ENCODE results near the gene TXNDC2. TPM values are rescaled to one million over a fixed set of nuclear protein-coding genes. Genes with fewer than 3 reads are reported as not detected.

TXNDC2 gene
- total and polyA plus RNA-seq, 4 donors, result under 0.01 to 0.09 TPM; not detected in 2

DNA sequence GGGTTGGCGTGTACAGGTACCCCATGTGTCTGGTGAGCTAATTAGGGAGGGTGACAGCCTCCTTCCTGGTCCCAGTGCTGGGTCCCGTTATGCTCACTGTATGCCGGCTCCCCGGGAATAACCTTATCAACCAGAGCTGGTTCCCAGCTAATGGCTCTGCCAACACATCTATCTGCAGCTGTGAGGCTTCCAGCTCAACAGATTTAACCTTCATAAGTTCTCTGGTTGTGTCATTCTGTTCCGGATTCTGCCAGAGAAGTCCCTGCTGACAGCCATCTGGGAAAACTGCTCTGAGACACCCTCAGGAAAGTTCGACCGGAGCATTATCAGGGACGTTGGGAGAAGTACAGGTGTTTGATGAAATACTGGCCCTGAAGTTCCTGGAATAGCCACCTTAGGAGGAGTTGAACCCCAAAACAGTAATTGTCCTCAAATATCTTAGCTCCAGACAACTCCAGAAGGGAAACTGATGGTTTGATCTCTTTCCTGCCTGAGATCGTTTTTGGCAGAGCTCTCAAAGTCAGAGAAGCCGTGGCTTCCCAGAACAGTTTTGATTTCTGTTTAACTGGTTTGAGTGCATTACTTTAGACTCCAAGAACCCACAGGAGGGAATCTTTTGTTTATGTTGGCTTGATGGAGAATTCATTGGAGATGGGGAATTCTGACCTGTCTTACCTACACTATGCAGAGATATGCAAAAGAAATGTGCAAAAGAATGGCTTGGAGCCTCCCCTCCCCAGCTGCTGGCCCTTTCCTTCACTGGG is 39.4 kb upstream of the TXNDC2 start:
- Histone ChIP-seq H3K27me3 (ENCODE audit: control insufficient read depth in 4 of 4, insufficient read depth in 4 of 4, low read length in 3 of 4) (peaks cover 0 to 2% (median 0%) of the 10 kb centered on the region in 4 donors), H3K4me3 (ENCODE audit: low read depth in 1 of 3, low read length in 3 of 3) (no peak overlapping the region), H3K36me3 (ENCODE audit: control insufficient read depth in 4 of 4, insufficient read depth in 3 of 4, low read depth in 1 of 4, low read length in 3 of 4) (no peaks in the 10 kb centered on the region), H3K27ac (ENCODE audit: low read depth in 1 of 2, low read length in 2 of 2) (no peak overlapping the region), H3K9me3 (ENCODE audit: control insufficient read depth in 4 of 4, low read length in 3 of 4) (no peaks in the 10 kb centered on the region), H3K9ac (ENCODE audit: low read depth in 1 of 2, low read length in 2 of 2) (no peak overlapping the region), H3K4me1 (ENCODE audit: control insufficient read depth in 4 of 4, insufficient read depth in 4 of 4, low read length in 3 of 4) (no peaks in the 10 kb centered on the region)
- TF ChIP-seq, protein P1, sequence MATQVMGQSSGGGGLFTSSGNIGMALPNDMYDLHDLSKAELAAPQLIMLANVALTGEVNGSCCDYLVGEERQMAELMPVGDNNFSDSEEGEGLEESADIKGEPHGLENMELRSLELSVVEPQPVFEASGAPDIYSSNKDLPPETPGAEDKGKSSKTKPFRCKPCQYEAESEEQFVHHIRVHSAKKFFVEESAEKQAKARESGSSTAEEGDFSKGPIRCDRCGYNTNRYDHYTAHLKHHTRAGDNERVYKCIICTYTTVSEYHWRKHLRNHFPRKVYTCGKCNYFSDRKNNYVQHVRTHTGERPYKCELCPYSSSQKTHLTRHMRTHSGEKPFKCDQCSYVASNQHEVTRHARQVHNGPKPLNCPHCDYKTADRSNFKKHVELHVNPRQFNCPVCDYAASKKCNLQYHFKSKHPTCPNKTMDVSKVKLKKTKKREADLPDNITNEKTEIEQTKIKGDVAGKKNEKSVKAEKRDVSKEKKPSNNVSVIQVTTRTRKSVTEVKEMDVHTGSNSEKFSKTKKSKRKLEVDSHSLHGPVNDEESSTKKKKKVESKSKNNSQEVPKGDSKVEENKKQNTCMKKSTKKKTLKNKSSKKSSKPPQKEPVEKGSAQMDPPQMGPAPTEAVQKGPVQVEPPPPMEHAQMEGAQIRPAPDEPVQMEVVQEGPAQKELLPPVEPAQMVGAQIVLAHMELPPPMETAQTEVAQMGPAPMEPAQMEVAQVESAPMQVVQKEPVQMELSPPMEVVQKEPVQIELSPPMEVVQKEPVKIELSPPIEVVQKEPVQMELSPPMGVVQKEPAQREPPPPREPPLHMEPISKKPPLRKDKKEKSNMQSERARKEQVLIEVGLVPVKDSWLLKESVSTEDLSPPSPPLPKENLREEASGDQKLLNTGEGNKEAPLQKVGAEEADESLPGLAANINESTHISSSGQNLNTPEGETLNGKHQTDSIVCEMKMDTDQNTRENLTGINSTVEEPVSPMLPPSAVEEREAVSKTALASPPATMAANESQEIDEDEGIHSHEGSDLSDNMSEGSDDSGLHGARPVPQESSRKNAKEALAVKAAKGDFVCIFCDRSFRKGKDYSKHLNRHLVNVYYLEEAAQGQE (IDR thresholded peaks at IDR 0.05), result no peak
- TF ChIP-seq NR2F2 (IDR thresholded peaks at IDR 0.05) (no peak), HNF4G (IDR thresholded peaks at IDR 0.05) (no peak), FOXA1 (IDR thresholded peaks at IDR 0.05) (no peak), RXRA (IDR thresholded peaks at IDR 0.05) (no peak), SP1 (IDR thresholded peaks at IDR 0.05) (no peak), GABPA (IDR thresholded peaks at IDR 0.05 in 1 of 2, conservative IDR thresholded peaks at IDR 0.05 in 1 of 2) (no peak), TAF1 (conservative IDR thresholded peaks at IDR 0.05) (no peak), HNF4A (conservative IDR thresholded peaks at IDR 0.05) (no peak), EGR1 (IDR thresholded peaks at IDR 0.05; ENCODE audit: low read depth in 2 of 2) (no peak), YY1 (IDR thresholded peaks at IDR 0.05) (no peak), RAD21 (IDR thresholded peaks at IDR 0.05) (no peak)
- TF ChIP-seq, protein P2, sequence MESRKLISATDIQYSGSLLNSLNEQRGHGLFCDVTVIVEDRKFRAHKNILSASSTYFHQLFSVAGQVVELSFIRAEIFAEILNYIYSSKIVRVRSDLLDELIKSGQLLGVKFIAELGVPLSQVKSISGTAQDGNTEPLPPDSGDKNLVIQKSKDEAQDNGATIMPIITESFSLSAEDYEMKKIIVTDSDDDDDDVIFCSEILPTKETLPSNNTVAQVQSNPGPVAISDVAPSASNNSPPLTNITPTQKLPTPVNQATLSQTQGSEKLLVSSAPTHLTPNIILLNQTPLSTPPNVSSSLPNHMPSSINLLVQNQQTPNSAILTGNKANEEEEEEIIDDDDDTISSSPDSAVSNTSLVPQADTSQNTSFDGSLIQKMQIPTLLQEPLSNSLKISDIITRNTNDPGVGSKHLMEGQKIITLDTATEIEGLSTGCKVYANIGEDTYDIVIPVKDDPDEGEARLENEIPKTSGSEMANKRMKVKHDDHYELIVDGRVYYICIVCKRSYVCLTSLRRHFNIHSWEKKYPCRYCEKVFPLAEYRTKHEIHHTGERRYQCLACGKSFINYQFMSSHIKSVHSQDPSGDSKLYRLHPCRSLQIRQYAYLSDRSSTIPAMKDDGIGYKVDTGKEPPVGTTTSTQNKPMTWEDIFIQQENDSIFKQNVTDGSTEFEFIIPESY (IDR thresholded peaks at IDR 0.05), result no peak
- TF ChIP-seq, protein P3, sequence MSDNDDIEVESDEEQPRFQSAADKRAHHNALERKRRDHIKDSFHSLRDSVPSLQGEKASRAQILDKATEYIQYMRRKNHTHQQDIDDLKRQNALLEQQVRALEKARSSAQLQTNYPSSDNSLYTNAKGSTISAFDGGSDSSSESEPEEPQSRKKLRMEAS (IDR thresholded peaks at IDR 0.05), result no peak
- TF ChIP-seq, protein P4, sequence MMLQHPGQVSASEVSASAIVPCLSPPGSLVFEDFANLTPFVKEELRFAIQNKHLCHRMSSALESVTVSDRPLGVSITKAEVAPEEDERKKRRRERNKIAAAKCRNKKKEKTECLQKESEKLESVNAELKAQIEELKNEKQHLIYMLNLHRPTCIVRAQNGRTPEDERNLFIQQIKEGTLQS (IDR thresholded peaks at IDR 0.05), result no peak
- no peak for DNase-seq (ENCODE audit: low spot score)
- 65% methylated on average over 10 of the region's 10 CpGs for WGBS

DNA sequence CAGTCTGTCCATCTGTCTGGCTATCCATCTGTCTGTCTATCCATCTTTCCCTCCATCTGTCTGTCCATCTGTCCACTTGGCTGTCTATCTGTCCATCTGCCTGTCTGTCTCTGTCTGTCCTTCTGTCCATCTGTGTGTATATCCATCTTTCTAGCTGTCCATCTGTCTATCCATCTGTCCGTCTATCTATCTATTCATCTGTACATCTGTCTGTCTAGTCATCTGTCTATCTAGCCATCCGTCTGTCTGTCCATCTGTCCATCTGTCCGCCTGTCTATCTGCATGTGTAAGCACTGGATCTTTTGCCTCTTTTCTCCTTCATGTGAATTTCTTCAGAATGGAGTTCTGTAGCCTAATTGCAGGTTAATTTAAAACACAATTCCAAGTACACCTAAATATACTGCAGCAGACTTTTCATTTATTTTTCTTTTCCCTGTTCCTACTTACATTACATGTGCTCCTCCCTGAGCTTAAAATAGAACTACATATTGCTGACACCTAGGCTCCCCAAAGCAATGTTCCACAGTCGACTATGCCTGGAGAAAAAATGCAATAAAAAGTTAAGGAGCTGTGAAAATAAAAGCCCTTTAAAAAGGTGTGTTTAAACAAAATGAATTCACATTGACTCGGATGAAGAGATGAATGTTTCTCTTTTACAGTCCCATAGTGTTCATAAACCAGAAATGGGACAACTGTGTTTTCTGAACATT is 37.4 kb upstream of the TXNDC2 start:
- H3K4me3 ChIP-seq (ENCODE audit: low read depth in 1 of 3, low read length in 3 of 3), result no peak overlapping the region
- H3K9me3 ChIP-seq (ENCODE audit: control insufficient read depth in 4 of 4, low read length in 3 of 4), result no peaks in the 10 kb centered on the region
- DNase-seq (ENCODE audit: low spot score), result no peak
- no peaks in the 10 kb centered on the region for H3K27me3 ChIP-seq (ENCODE audit: control insufficient read depth in 4 of 4, insufficient read depth in 4 of 4, low read length in 3 of 4)
- H3K27ac ChIP-seq (ENCODE audit: low read depth in 1 of 2, low read length in 2 of 2), result no peak overlapping the region
- H3K36me3 ChIP-seq (ENCODE audit: control insufficient read depth in 4 of 4, insufficient read depth in 3 of 4, low read depth in 1 of 4, low read length in 3 of 4), result no peaks in the 10 kb centered on the region
- H3K4me1 ChIP-seq (ENCODE audit: control insufficient read depth in 4 of 4, insufficient read depth in 4 of 4, low read length in 3 of 4), result no peaks in the 10 kb centered on the region
- 78% methylated on average over 5 of the region's 5 CpGs for WGBS
- no peak overlapping the region for H3K9ac ChIP-seq (ENCODE audit: low read depth in 1 of 2, low read length in 2 of 2)
- no peak for TF ChIP-seq SP1 (IDR thresholded peaks at IDR 0.05)
- no peak for TF ChIP-seq EGR1 (IDR thresholded peaks at IDR 0.05; ENCODE audit: low read depth in 2 of 2)
- TF ChIP-seq, protein P5, sequence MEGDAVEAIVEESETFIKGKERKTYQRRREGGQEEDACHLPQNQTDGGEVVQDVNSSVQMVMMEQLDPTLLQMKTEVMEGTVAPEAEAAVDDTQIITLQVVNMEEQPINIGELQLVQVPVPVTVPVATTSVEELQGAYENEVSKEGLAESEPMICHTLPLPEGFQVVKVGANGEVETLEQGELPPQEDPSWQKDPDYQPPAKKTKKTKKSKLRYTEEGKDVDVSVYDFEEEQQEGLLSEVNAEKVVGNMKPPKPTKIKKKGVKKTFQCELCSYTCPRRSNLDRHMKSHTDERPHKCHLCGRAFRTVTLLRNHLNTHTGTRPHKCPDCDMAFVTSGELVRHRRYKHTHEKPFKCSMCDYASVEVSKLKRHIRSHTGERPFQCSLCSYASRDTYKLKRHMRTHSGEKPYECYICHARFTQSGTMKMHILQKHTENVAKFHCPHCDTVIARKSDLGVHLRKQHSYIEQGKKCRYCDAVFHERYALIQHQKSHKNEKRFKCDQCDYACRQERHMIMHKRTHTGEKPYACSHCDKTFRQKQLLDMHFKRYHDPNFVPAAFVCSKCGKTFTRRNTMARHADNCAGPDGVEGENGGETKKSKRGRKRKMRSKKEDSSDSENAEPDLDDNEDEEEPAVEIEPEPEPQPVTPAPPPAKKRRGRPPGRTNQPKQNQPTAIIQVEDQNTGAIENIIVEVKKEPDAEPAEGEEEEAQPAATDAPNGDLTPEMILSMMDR (IDR thresholded peaks at IDR 0.05; ENCODE audit: low read depth, low read length, missing input control), result no peak
- no peak for TF ChIP-seq RAD21 (IDR thresholded peaks at IDR 0.05)
- TF ChIP-seq RXRA (IDR thresholded peaks at IDR 0.05), result no peak
- no peak for TF ChIP-seq FOXA1 (IDR thresholded peaks at IDR 0.05)
- TF ChIP-seq NR2F2 (IDR thresholded peaks at IDR 0.05), result no peak
- TF ChIP-seq, protein P2 (IDR thresholded peaks at IDR 0.05), result no peak
- no peak for TF ChIP-seq HNF4A (conservative IDR thresholded peaks at IDR 0.05)

All from liver (tissue), 9 donors.